LNCaP clone FGC (cell line): ENCODE measurements around the gene JAK2.
"Not testable (repeated sequence)": the region's sequence is repeated elsewhere in the genome, so short reads cannot be mapped to it uniquely, and the experiment has no call there.

ENCODE experiments used
- DNase-seq: peaks from one replicate; pipeline ENCODE4 v3.0.0-alpha.2; 2011; ENCODE audit warnings: low read depth
- H3K4me3 ChIP-seq: 2 replicates; pipeline ENCODE4 v1.5.1; 2011; ENCODE audit warnings: mild to moderate bottlenecking, low read depth, low read length, control low read depth
- TF ChIP-seq, protein P1 (sequence below): IDR thresholded peaks from 2 replicates; pipeline ENCODE4 v1.5.1; 2012; ENCODE audit warnings: mild to moderate bottlenecking; ENCODE audit not compliant: control insufficient read depth, insufficient read depth; ENCODE audit errors: extremely low read depth

JAK2 gene

DNA sequence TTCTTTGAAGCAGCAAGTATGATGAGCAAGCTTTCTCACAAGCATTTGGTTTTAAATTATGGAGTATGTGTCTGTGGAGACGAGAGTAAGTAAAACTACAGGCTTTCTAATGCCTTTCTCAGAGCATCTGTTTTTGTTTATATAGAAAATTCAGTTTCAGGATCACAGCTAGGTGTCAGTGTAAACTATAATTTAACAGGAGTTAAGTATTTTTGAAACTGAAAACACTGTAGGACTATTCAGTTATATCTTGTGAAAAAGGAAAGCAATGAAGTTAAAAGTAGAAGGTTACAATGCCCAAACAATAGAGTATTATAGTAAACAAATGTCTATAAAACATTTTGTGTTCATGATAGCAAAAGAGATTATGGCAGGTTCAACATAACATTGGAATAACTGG is 88.6 kb downstream of the JAK2 start:
- no peak for DNase-seq
- H3K4me3 ChIP-seq: no peak overlapping the region
- TF ChIP-seq, protein P1, sequence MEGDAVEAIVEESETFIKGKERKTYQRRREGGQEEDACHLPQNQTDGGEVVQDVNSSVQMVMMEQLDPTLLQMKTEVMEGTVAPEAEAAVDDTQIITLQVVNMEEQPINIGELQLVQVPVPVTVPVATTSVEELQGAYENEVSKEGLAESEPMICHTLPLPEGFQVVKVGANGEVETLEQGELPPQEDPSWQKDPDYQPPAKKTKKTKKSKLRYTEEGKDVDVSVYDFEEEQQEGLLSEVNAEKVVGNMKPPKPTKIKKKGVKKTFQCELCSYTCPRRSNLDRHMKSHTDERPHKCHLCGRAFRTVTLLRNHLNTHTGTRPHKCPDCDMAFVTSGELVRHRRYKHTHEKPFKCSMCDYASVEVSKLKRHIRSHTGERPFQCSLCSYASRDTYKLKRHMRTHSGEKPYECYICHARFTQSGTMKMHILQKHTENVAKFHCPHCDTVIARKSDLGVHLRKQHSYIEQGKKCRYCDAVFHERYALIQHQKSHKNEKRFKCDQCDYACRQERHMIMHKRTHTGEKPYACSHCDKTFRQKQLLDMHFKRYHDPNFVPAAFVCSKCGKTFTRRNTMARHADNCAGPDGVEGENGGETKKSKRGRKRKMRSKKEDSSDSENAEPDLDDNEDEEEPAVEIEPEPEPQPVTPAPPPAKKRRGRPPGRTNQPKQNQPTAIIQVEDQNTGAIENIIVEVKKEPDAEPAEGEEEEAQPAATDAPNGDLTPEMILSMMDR: 0 out of 2 replicates have a peak, but pooled peaks have one; percentile 22

DNA sequence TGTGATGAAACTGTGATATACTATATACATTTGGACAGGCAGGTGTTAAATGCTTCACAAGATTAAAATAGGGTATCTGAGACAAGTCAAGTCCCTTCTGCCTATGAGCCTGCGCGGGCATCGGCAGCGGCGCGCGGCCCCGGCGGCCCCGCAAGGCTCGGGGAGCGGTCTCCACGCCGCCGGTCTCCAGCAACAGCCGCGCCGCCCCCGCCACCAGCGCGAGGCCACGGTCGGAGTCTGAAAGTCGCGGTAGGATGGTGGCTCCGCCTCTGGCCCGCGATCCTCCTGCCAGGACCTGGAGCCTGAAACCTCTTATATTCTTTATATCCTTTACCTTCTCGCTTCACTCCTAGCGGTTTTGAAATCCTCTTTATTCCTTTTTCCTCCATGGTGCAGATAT is 100.9 kb downstream of the JAK2 start:
- no peak overlapping the region for H3K4me3 ChIP-seq
- no peak for DNase-seq
- TF ChIP-seq, protein P1: no peak

- H3K4me3 ChIP-seq: no peak overlapping the region
- TF ChIP-seq, protein P1: no peak
- DNase-seq: peak; percentile 89
Measured at GRCh38 chr9:5089737-5090136, 104.7 kb downstream of the JAK2 start.

GRCh38 chr9:5095795-5096194 is 110.7 kb downstream of the JAK2 start:
- TF ChIP-seq, protein P1: no peak
- H3K4me3 ChIP-seq: no peak overlapping the region
- no peak for DNase-seq

DNA sequence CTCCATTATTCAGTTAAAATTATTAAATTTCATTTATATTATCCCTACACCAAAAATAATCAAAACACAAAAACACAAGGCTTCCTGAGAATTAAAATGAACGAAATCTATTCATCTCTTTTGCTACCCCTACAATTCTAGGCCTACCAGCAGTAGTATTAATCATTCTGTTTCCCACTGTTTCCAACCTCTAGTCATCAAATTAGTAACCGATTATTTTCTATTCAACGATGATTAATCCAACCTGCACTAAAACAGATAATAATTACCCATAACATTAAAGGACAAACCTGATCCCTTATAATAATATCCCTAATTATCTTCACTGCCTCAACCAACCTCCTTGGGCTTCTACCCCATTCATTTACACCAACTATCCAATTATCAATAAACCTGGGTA is 114.4 kb downstream of the JAK2 start:
- TF ChIP-seq, protein P1: no peak

DNA sequence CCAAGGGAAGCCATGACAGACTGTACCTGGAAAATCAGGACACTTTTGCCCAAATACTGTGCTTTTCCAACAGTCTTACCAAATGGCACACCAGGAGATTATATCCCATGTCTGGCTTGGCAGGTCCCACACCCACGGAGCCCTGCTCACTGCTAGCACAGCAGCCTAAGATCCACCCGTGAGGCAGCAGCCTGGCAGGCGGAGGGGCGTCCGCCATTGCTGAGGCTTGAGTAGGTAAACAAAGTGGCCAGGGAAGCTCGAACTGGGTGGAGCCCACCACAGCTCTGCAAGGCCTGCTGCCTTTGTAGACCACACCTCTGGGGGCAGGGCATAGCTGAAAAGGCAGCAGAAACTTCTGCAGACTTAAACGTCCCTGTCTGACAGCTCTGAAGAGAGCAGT is 116.1 kb downstream of the JAK2 start:
- H3K4me3 ChIP-seq, DNase-seq: not testable (repeated sequence)

More for the DNA sequence above, 114.4 kb downstream of the JAK2 start:
- H3K4me3 ChIP-seq: no peak overlapping the region
- DNase-seq: no peak

DNA sequence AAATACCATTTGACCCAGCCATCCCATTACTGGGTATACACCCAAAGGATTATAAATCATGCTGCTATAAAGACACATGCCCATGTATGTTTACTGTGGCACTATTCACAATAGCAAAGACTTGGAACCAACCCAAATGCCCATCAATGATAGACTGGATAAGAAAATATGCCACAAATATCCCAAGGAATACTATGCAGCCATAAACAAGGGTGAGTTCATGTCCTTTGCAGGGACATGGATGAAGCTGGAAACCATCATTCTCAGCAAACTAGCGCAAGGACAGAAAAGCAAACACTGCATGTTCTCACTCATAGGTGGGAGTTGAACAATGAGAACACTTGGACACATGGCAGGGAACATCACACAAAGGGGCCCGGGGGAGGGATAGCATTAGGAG is 121.4 kb downstream of the JAK2 start:
- H3K4me3 ChIP-seq, DNase-seq: not testable (repeated sequence)

DNA sequence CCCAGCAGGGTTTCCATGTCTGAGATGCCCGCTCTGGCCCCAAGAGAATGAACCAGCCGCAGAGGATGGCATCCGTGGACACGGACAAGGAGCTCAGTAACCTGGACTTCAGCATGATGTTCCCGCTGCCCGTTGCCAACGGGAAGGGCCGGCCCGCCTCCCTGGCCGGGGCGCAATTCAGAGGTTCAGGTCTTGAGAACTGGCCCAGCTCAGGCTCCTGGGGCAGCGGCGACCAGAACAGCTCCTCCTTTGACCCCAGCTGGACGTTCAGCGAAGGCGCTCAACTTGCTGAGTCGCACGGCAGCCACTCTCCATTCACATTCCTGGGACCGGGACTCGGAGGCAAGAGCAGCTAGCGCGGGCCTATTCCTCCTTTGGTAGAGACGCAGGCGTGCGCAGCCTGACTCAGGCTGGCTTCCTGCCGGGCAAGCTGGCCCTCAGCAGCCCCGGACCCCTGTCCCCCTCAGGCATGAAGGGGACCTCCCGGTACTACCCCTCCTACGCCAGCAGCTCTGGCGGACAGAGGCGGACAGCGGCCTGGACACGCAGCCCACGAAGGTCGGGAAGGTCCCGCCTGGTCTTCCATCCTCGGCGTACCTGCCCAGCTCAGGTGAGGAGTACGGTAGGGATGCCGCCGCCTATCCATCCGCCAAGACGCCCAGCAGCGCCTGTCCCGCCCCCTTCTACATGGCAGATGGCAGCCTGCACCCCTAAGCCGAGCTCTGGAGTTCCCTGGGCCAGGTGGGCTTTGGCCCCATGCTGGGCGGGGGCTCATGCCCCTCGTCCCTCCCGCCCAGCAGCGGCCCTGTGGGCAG is 126.0 kb downstream of the JAK2 start:
- no peak for DNase-seq
- H3K4me3 ChIP-seq: no peak overlapping the region
- TF ChIP-seq, protein P1: no peak
